H1 (cell line): ENCODE measurements around the gene PDE8B. TPM values are rescaled to one million over a fixed set of nuclear protein-coding genes. Genes with fewer than 3 reads are reported as not detected.

Experiments
- CTCF ChIA-PET: fragments of 300-600 bp; sonication (Branson Sonifier 250); formaldehyde crosslinking; loops from one replicate; lab custom pipeline; 2021; ENCODE audit not compliant: partially characterized antibody; lab: Charles Lee
- POLR2A ChIA-PET: fragments of 300-600 bp; sonication (Branson Sonifier 250); formaldehyde crosslinking; loops from one replicate; lab custom pipeline; 2021; ENCODE audit warnings: inconsistent platforms; ENCODE audit not compliant: partially characterized antibody; lab: Charles Lee
- DNase-seq, 2 experiments: peaks; one replicate each; pipeline versions ENCODE4 v3.0.0 to v3.0.0-alpha.2; 2010 to 2022; ENCODE audit warnings: low spot score in 2 of 2, low read depth in 1 of 2, mixed read lengths in 1 of 2
- FAIRE-seq: peaks from 2 replicates; lab custom pipeline; 2011; peaks lifted over from hg19 to GRCh38; lab: Jason Lieb, UNC
- H2AFZ ChIP-seq: 2 replicates; pipeline ENCODE4 v1.8.1; 2012; ENCODE audit warnings: low read length, inconsistent platforms
- H2AK5ac ChIP-seq: 2 replicates; pipeline ENCODE4 v1.6.1; 2013; ENCODE audit warnings: low read depth, low read length
- H2BK120ac ChIP-seq: replicated peaks from 2 replicates; pipeline ENCODE3; 2013; ENCODE audit warnings: low read depth, low read length, inconsistent platforms
- H2BK12ac ChIP-seq: 2 replicates; pipeline ENCODE4 v1.6.1; 2013; ENCODE audit warnings: low read depth, low read length
- H2BK15ac ChIP-seq: 2 replicates; pipeline ENCODE4 v1.6.1; 2013; ENCODE audit warnings: low read length
- H2BK20ac ChIP-seq: 2 replicates; pipeline ENCODE4 v1.6.1; 2013; ENCODE audit warnings: low read length
- H2BK5ac ChIP-seq: 2 replicates; pipeline ENCODE4 v1.6.1; 2013; ENCODE audit warnings: low read depth, low read length
- H3K14ac ChIP-seq: 2 replicates; pipeline ENCODE4 v1.6.1; 2013; ENCODE audit warnings: inconsistent platforms; ENCODE audit not compliant: insufficient read length
- H3K18ac ChIP-seq: 2 replicates; pipeline ENCODE4 v1.6.1; 2013; ENCODE audit warnings: low read length; ENCODE audit errors: extremely low read depth
- H3K23ac ChIP-seq: 2 replicates; pipeline ENCODE4 v1.6.1; 2013; ENCODE audit warnings: inconsistent platforms; ENCODE audit not compliant: insufficient read length
- H3K23me2 ChIP-seq: 2 replicates; pipeline ENCODE4 v1.6.1; 2013; ENCODE audit warnings: low read depth, low read length
- H3K27ac ChIP-seq: 2 replicates; pipeline ENCODE4 v1.6.1; 2011; ENCODE audit warnings: low read depth, low read length, inconsistent platforms
- H3K27me3 ChIP-seq, 4 experiments: replicated peaks in 1 of 4; 1 replicate in 1 of 4; 2 replicates in 3 of 4; pipeline versions ENCODE4 v1.6.1 to v1.8.1; 2011 to 2013; ENCODE audit warnings: low read length in 3 of 4, mild to moderate bottlenecking in 3 of 4, inconsistent platforms in 2 of 4, mixed read lengths in 2 of 4, moderate library complexity in 1 of 4; ENCODE audit not compliant: control insufficient read depth in 3 of 4, insufficient read depth in 3 of 4; ENCODE audit errors: extremely low read depth in 1 of 4
- H3K36me3 ChIP-seq, 4 experiments: 2 replicates each; pipeline versions ENCODE4 v1.6.1 to v1.8.1; 2011 to 2013; ENCODE audit warnings: mild to moderate bottlenecking in 4 of 4, low read length in 3 of 4, moderate library complexity in 2 of 4, control low read depth in 1 of 4, inconsistent platforms in 1 of 4; ENCODE audit not compliant: insufficient read depth in 4 of 4, control insufficient read depth in 2 of 4
- H3K4ac ChIP-seq: replicated peaks from 2 replicates; pipeline ENCODE3; 2013; ENCODE audit warnings: low read length, low read depth, mixed read lengths, inconsistent platforms; ENCODE audit not compliant: insufficient read length
- H3K4me1 ChIP-seq, 4 experiments: replicated peaks in 1 of 4; 1 replicate in 1 of 4; 2 replicates in 3 of 4; pipeline versions ENCODE4 v1.6.1 to v1.8.1; 2011 to 2013; ENCODE audit warnings: low read length in 3 of 4, inconsistent platforms in 2 of 4, mixed read lengths in 1 of 4; ENCODE audit not compliant: insufficient read depth in 4 of 4, control insufficient read depth in 3 of 4
- H3K4me2 ChIP-seq, 2 experiments: 2 replicates each; pipeline versions ENCODE4 v1.6.1 to v1.8.1; 2011 to 2013; ENCODE audit warnings: low read depth in 2 of 2, low read length in 2 of 2, control low read depth in 1 of 2, inconsistent platforms in 1 of 2, mild to moderate bottlenecking in 1 of 2; ENCODE audit not compliant: insufficient read depth in 1 of 2
- H3K4me3 ChIP-seq, 4 experiments: fragments of 200-600, 300-600 bp in 1 of 4; sonication (generic), shearing (Covaris generic), sonication (Bioruptor Twin) in 1 of 4; 2 replicates each; pipeline versions ENCODE4 v1.5.1 to v1.8.1; 2011 to 2016; ENCODE audit warnings: low read length in 4 of 4, low read depth in 3 of 4, control low read depth in 2 of 4, inconsistent platforms in 2 of 4, mild to moderate bottlenecking in 2 of 4, mixed read lengths in 1 of 4, moderate library complexity in 1 of 4; ENCODE audit not compliant: insufficient read depth in 2 of 4; ENCODE audit errors: extremely low read depth in 1 of 4
- H3K56ac ChIP-seq: replicated peaks from 2 replicates; pipeline ENCODE3; 2013; ENCODE audit warnings: low read depth, mild to moderate bottlenecking, mixed read lengths, low read length, inconsistent platforms; ENCODE audit not compliant: insufficient read length
- H3K79me1 ChIP-seq: 2 replicates; pipeline ENCODE4 v1.6.1; 2013; ENCODE audit warnings: low read depth, low read length, control low read depth
- H3K79me2 ChIP-seq, 2 experiments: 2 replicates each; pipeline versions ENCODE4 v1.6.1 to v1.8.1; 2012 to 2013; ENCODE audit warnings: low read length in 2 of 2, mild to moderate bottlenecking in 2 of 2, inconsistent platforms in 1 of 2; ENCODE audit not compliant: insufficient read depth in 2 of 2, control insufficient read depth in 1 of 2
- H3K9ac ChIP-seq, 4 experiments: replicated peaks in 1 of 4; 1 replicate in 1 of 4; 2 replicates in 3 of 4; pipeline versions ENCODE4 v1.6.1 to v1.8.1; 2011 to 2013; ENCODE audit warnings: low read depth in 3 of 4, low read length in 3 of 4, control low read depth in 2 of 4, mild to moderate bottlenecking in 2 of 4, moderate library complexity in 2 of 4, inconsistent platforms in 1 of 4; ENCODE audit errors: extremely low read depth in 1 of 4
- H3K9me3 ChIP-seq, 2 experiments: 2 replicates each; pipeline versions ENCODE4 v1.6.1 to v1.8.1; 2012 to 2013; ENCODE audit warnings: mild to moderate bottlenecking in 2 of 2, moderate library complexity in 2 of 2, control low read depth in 1 of 2, inconsistent platforms in 1 of 2, low read depth in 1 of 2, low read length in 1 of 2, mixed read lengths in 1 of 2; ENCODE audit not compliant: insufficient read depth in 2 of 2
- H4K20me1 ChIP-seq, 2 experiments: replicated peaks in 1 of 2; 2 replicates each; pipeline versions ENCODE3 to v1.8.1; 2011 to 2013; ENCODE audit warnings: inconsistent platforms in 2 of 2, low read length in 2 of 2, mild to moderate bottlenecking in 1 of 2; ENCODE audit not compliant: insufficient read depth in 2 of 2, control insufficient read depth in 1 of 2
- H4K5ac ChIP-seq: 2 replicates; pipeline ENCODE4 v1.6.1; 2013; ENCODE audit warnings: low read length, low read depth, mixed read lengths, inconsistent platforms; ENCODE audit not compliant: insufficient read length
- H4K8ac ChIP-seq: 2 replicates; pipeline ENCODE4 v1.8.0; 2013; ENCODE audit warnings: mild to moderate bottlenecking, moderate library complexity, low read length, inconsistent platforms; ENCODE audit not compliant: insufficient read depth; ENCODE audit errors: extremely low read depth
- H4K91ac ChIP-seq: replicated peaks from 2 replicates; pipeline ENCODE3; 2013; ENCODE audit warnings: low read length, mixed read lengths, inconsistent platforms; ENCODE audit not compliant: insufficient read length
- GTF2F1 ChIP-seq: IDR thresholded peaks from 2 replicates; pipeline ENCODE4 v1.6.1; 2012; ENCODE audit warnings: low read depth, low read length, improper control_type of control experiment, borderline replicate concordance
- HDAC2 ChIP-seq, 2 experiments: fragments of 300-600 bp in 1 of 2; sonication (generic) in 1 of 2; IDR thresholded peaks; 2 replicates each; pipeline ENCODE4 v1.6.1; 2011 to 2012; ENCODE audit warnings: low read depth in 2 of 2, low read length in 2 of 2, mild to moderate bottlenecking in 2 of 2, moderate library complexity in 2 of 2, borderline replicate concordance in 1 of 2, inconsistent platforms in 1 of 2
- HDAC6 ChIP-seq: IDR thresholded peaks from one replicate; pipeline ENCODE4 v1.7.1; 2012; ENCODE audit warnings: low read depth, mild to moderate bottlenecking, inconsistent platforms, low read length, moderate library complexity
- JUN ChIP-seq: IDR thresholded peaks from 2 replicates; pipeline ENCODE4 v1.6.1; 2011; ENCODE audit warnings: low read depth, mild to moderate bottlenecking, improper control_type of control experiment, low read length
- JUND ChIP-seq: IDR thresholded peaks from 2 replicates; pipeline ENCODE4 v1.6.1; 2011; ENCODE audit warnings: mild to moderate bottlenecking, improper control_type of control experiment, low read length
- NANOG ChIP-seq: IDR thresholded peaks from 2 replicates; pipeline ENCODE4 v1.6.1; 2011; ENCODE audit warnings: low read length, low read depth, mild to moderate bottlenecking, inconsistent platforms; ENCODE audit not compliant: insufficient read depth, poor library complexity, severe bottlenecking
- SAP30 ChIP-seq: fragments of 300-600 bp; sonication (generic); IDR thresholded peaks from 2 replicates; pipeline ENCODE4 v1.7.1; 2012; ENCODE audit warnings: low read length, moderate library complexity, mild to moderate bottlenecking, inconsistent platforms; ENCODE audit not compliant: insufficient read depth, insufficient replicate concordance
- SIRT6 ChIP-seq: IDR thresholded peaks from one replicate; pipeline ENCODE4 v1.7.1; 2012; ENCODE audit warnings: low read length, inconsistent platforms
- TEAD4 ChIP-seq: IDR thresholded peaks from 2 replicates; pipeline ENCODE4 v1.6.1; 2012; ENCODE audit warnings: low read depth, low read length, inconsistent platforms, mixed read lengths
- WGBS, 2 experiments: shearing (Covaris generic) in 1 of 2; methylation state at CpG; one replicate each; pipeline versions ENCODE4 v1.1.6 to v1.1.7; 2013 to 2015; ENCODE audit warnings: low lambda C conversion rate in 2 of 2, mixed read lengths in 2 of 2, inconsistent platforms in 1 of 2, low coverage in 1 of 2, missing lambda C conversion rate in 1 of 2; ENCODE audit not compliant: insufficient replicate concordance in 2 of 2, insufficient coverage in 1 of 2, insufficient read length in 1 of 2; ENCODE audit errors: extremely low coverage in 1 of 2, missing lambda C conversion rate in 1 of 2; 5-methylcytosine and 5-hydroxymethylcytosine counted together
- polyA plus RNA-seq, 7 experiments: library from polyadenylated mRNA; depleted of rRNA in 3 of 7; stranded (reverse) in 5 of 7; unstranded in 2 of 7; fragments of >200 nt in 5 of 7; fragments of 200-250 nt in 2 of 7; gene quantifications; 1 replicate in 5 of 7; 2 replicates in 1 of 7; 4 replicates in 1 of 7; pipeline versions ENCODE4 v1.2.1 to v1.2.3, GENCODE V29; 2011 to 2013; ENCODE audit warnings: missing spikeins in 2 of 7, mixed read lengths in 2 of 7
- total RNA-seq: library from RNA; stranded (reverse); fragmentation: NEBNext Ultra II Directional; extraction: Animal tissue kit (Norgen Biotek cat#: 25700); gene quantifications from 2 replicates; pipeline ENCODE4 v1.2.1, GENCODE V29; 2021
- TF ChIP-seq, protein P1 (sequence below): IDR thresholded peaks from 2 replicates; pipeline ENCODE4 v1.6.1; 2012; ENCODE audit warnings: inconsistent platforms
- TF ChIP-seq, protein P2 (sequence below), 3 experiments: IDR thresholded peaks; 1 replicate in 2 of 3; 2 replicates in 1 of 3; pipeline versions ENCODE4 v1.5.1 to v1.6.1; 2011; ENCODE audit warnings: low read length in 3 of 3, mild to moderate bottlenecking in 3 of 3, inconsistent platforms in 2 of 3, low read depth in 1 of 3, moderate library complexity in 1 of 3; ENCODE audit not compliant: insufficient read depth in 1 of 3; ENCODE audit errors: control extremely low read depth in 1 of 3

PDE8B gene
- total and polyA plus RNA-seq, 2 of the 8 experiments (the other 6 are each of a cell fraction or from before 2014, with no cell fraction given): 0.32 to 1.1 TPM

DNA sequence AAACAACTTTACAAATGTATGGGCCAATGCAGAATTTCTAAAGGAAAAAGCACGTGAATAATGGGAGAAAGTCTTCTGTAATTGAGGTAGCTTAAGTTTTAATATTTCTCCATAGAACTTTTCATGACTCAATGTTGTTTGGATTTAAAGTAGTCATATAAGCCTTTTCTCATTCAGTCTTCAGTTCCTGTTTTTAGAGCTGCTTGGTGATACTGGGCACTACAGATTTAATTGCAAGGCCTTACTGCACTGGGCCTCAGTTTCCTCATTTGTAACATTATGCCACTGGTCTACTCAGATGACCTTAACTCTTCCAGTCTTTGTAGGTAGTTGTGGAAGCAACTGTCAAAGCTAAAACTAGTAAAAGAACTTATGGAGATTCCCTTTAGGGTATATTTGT lies 221.2 kb downstream of the PDE8B start:
- H3K4me3 ChIP-seq: no peak overlapping the region
- FAIRE-seq (no peak), DNase-seq (no peak)
- H3K4ac ChIP-seq: no peak overlapping the region
- H3K18ac ChIP-seq: no peak overlapping the region
- no peak overlapping the region for H2BK20ac ChIP-seq
- no peak overlapping the region for H3K27ac ChIP-seq
- H3K9ac ChIP-seq: no peak overlapping the region
- H2BK15ac ChIP-seq: no peak overlapping the region
- no peak overlapping the region for H2BK120ac ChIP-seq
- H4K91ac ChIP-seq: no peak overlapping the region
- H3K14ac ChIP-seq: no peak overlapping the region
- no peak overlapping the region for H3K23ac ChIP-seq
- no peak overlapping the region for H2BK5ac ChIP-seq
- H4K8ac ChIP-seq: no peak overlapping the region
- WGBS, 2 experiments: 90% methylated on average over 1 of the region's 1 CpG; no CpG with 5 or more reads in 1 of the 2 experiments
- ChIA-PET POLR2A (interaction anchor here (1.3 kb wide), 1 partner anchor 60 kb away, joined by 3 read pairs; no protein-coding TSS in a partner anchor), CTCF (no interaction called here)
- H2AFZ ChIP-seq: no peak overlapping the region
- no peaks in the 10 kb centered on the region for H3K79me1 ChIP-seq
- H2AK5ac ChIP-seq: no peak overlapping the region
- no peaks in the 10 kb centered on the region for H3K23me2 ChIP-seq
- H3K4me1 ChIP-seq: no peaks in the 10 kb centered on the region
- H3K56ac ChIP-seq: no peak overlapping the region
- no peak overlapping the region for H3K4me2 ChIP-seq
- no peak overlapping the region for H4K5ac ChIP-seq
- no peak overlapping the region for H2BK12ac ChIP-seq
- no peaks in the 10 kb centered on the region for H4K20me1 ChIP-seq
- peaks cover 0 to 7% (median 6%) of the 10 kb centered on the region in 4 experiments; a peak in 4 of 8 replicates for H3K36me3 ChIP-seq
- no peaks in the 10 kb centered on the region for H3K27me3 ChIP-seq
- H3K79me2 ChIP-seq: no peaks in the 10 kb centered on the region
- no peaks in the 10 kb centered on the region for H3K9me3 ChIP-seq
- TF ChIP-seq HDAC6 (no peak), HDAC2 (IDR thresholded peaks at IDR 0.05; ENCODE audit: borderline replicate concordance in 1 of 2, low read depth in 2 of 2, low read length in 2 of 2) (no peak), TEAD4 (no peak), SAP30 (no peak), SIRT6 (no peak), JUND (no peak), NANOG (no peak), JUN (no peak), GTF2F1 (no peak)
- TF ChIP-seq, protein P1, sequence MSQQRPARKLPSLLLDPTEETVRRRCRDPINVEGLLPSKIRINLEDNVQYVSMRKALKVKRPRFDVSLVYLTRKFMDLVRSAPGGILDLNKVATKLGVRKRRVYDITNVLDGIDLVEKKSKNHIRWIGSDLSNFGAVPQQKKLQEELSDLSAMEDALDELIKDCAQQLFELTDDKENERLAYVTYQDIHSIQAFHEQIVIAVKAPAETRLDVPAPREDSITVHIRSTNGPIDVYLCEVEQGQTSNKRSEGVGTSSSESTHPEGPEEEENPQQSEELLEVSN: no peak
- TF ChIP-seq, protein P2, sequence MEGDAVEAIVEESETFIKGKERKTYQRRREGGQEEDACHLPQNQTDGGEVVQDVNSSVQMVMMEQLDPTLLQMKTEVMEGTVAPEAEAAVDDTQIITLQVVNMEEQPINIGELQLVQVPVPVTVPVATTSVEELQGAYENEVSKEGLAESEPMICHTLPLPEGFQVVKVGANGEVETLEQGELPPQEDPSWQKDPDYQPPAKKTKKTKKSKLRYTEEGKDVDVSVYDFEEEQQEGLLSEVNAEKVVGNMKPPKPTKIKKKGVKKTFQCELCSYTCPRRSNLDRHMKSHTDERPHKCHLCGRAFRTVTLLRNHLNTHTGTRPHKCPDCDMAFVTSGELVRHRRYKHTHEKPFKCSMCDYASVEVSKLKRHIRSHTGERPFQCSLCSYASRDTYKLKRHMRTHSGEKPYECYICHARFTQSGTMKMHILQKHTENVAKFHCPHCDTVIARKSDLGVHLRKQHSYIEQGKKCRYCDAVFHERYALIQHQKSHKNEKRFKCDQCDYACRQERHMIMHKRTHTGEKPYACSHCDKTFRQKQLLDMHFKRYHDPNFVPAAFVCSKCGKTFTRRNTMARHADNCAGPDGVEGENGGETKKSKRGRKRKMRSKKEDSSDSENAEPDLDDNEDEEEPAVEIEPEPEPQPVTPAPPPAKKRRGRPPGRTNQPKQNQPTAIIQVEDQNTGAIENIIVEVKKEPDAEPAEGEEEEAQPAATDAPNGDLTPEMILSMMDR (IDR thresholded peaks at IDR 0.05; ENCODE audit: control extremely low read depth in 1 of 3, insufficient read depth in 1 of 3, low read depth in 1 of 3, low read length in 3 of 3): no peak
